Kidney (tissue), 14 donors: ENCODE measurements around the gene CDCP2. TPM values are rescaled to one million over a fixed set of nuclear protein-coding genes. Genes with fewer than 3 reads are reported as not detected.

Experiments used
- DNase-seq, 5 donors: peaks; one replicate each; pipeline ENCODE4 v3.0.0-alpha.2; 2013 to 2020
- FAIRE-seq: peaks from 2 replicates; lab custom pipeline; 2012; peaks lifted over from hg19 to GRCh38; lab: Jason Lieb, UNC
- H3K27ac ChIP-seq, 2 donors: one replicate each; pipeline ENCODE4 v1.7.0; 2013; ENCODE audit warnings: low read depth in 2 of 2, low read length in 2 of 2, inconsistent platforms in 1 of 2
- H3K27me3 ChIP-seq: one replicate; pipeline ENCODE4 v1.7.1; 2013; ENCODE audit warnings: low read length, inconsistent platforms; ENCODE audit not compliant: control insufficient read depth, insufficient read depth
- H3K36me3 ChIP-seq, 3 donors: one replicate each; pipeline versions ENCODE4 v1.7.0 to v1.7.1; 2013; ENCODE audit warnings: low read length in 3 of 3, control low read depth in 1 of 3, inconsistent platforms in 1 of 3; ENCODE audit not compliant: insufficient read depth in 3 of 3, control insufficient read depth in 2 of 3
- H3K4me1 ChIP-seq, 3 donors: one replicate each; pipeline versions ENCODE4 v1.7.0 to v1.7.1; 2013; ENCODE audit warnings: low read length in 3 of 3, inconsistent platforms in 1 of 3, low read depth in 1 of 3; ENCODE audit not compliant: control insufficient read depth in 2 of 3, insufficient read depth in 2 of 3
- H3K4me3 ChIP-seq, 3 donors: one replicate each; pipeline versions ENCODE4 v1.7.0 to v1.8.1; 2013; ENCODE audit warnings: low read length in 3 of 3, control low read depth in 1 of 3, inconsistent platforms in 1 of 3
- H3K9ac ChIP-seq, 3 donors: one replicate each; pipeline versions ENCODE4 v1.7.0 to v1.7.1; 2013; ENCODE audit warnings: low read length in 3 of 3, control low read depth in 1 of 3, inconsistent platforms in 1 of 3
- H3K9me3 ChIP-seq, 3 donors: one replicate each; pipeline versions ENCODE4 v1.7.0 to v1.7.1; 2013; ENCODE audit warnings: low read length in 3 of 3, control low read depth in 1 of 3, inconsistent platforms in 1 of 3; ENCODE audit not compliant: control insufficient read depth in 2 of 3, insufficient read depth in 1 of 3
- intact Hi-C: fragments of 100-400 bp; cut with DNase I; formaldehyde crosslinking; loops from one replicate; pipeline ENCODE4 v1.11.1; 2022
- polyA plus RNA-seq: library from polyadenylated mRNA; stranded (reverse); fragments of 350-450 nt; fragmentation: Illumina TruSeq; extraction: RNeasy Lipid Tissue Mini Kit (QIAGEN cat#74804); gene quantifications from one replicate; pipeline ENCODE4 v1.2.3, GENCODE V29; 2014; ENCODE audit warnings: low read depth, low replicate concordance; ENCODE audit not compliant: insufficient read depth
- total RNA-seq: library from RNA; stranded (reverse); fragmentation: NEBNext Ultra II Directional; extraction: Animal tissue kit (Norgen Biotek cat#: 25700); gene quantifications from one replicate; pipeline ENCODE4 v1.2.1, GENCODE V29; 2021
- TF ChIP-seq, protein P1 (sequence below): IDR thresholded peaks from 3 replicates; pipeline ENCODE4 v1.5.1; 2012; ENCODE audit warnings: mild to moderate bottlenecking, moderate library complexity, borderline replicate concordance; ENCODE audit not compliant: insufficient read depth; ENCODE audit errors: extremely low read depth
- donor health status: control.
- donor health status: control.
- donor health status: control.
- donor health status: control.
- donor health status: control.
- donor health status: DM: yes; HTN: yes; CAD: no.
- donor health status: Normal renal cell carcinoma (clear cell type).

CDCP2 gene
- total and polyA plus RNA-seq, 2 donors from 2014 or later, result 0.54 TPM; not detected in 1

DNA sequence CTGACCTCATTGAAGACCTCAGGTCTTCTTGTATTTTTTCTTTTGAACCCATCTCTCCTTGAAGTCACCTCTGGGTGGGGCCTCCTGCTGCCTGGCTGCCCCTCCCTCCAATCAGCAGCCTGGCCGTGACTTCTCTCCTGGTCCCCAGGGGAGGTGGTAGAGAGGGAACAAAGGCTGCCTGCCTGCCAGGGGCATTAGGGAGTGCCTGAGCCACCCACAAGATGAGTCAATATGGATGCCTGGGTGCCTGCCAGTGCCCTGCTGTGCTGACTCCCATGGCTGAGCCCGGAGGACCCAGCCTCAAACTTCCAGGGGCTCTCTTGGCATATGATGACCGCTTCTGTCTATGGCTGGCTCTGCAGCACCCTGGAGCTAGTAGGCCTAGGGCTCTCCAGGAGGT lies 5.3 kb upstream of the CDCP2 start:
- TF ChIP-seq, protein P1, sequence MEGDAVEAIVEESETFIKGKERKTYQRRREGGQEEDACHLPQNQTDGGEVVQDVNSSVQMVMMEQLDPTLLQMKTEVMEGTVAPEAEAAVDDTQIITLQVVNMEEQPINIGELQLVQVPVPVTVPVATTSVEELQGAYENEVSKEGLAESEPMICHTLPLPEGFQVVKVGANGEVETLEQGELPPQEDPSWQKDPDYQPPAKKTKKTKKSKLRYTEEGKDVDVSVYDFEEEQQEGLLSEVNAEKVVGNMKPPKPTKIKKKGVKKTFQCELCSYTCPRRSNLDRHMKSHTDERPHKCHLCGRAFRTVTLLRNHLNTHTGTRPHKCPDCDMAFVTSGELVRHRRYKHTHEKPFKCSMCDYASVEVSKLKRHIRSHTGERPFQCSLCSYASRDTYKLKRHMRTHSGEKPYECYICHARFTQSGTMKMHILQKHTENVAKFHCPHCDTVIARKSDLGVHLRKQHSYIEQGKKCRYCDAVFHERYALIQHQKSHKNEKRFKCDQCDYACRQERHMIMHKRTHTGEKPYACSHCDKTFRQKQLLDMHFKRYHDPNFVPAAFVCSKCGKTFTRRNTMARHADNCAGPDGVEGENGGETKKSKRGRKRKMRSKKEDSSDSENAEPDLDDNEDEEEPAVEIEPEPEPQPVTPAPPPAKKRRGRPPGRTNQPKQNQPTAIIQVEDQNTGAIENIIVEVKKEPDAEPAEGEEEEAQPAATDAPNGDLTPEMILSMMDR, result no peak
- intact Hi-C loops, result no loop called here

DNA sequence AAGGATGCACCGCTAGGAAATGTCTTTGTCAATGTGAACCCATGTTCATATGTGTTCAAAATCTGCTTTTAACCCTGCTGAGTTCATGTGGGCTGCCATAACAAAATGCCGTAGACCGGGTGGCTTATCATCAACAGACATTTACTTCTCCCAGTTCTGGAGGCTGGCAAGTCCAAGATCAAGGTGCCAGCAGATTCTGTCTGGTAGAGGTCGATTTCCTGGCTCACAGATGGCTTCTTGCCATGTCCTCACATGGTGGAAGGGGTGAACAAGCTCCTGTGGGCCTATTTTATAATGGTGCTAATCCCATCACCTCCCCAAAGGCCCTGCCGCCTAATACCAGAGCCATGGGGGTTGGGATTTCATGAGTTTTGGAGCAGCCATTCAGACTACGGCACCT lies 4.6 kb upstream of the CDCP2 start:
- Histone ChIP-seq H3K36me3 (no peaks in the 10 kb centered on the region), H3K9ac (no peak overlapping the region), H3K27me3 (no peaks in the 10 kb centered on the region), H3K4me3 (no peak overlapping the region), H3K4me1 (no peaks in the 10 kb centered on the region), H3K9me3 (no peaks in the 10 kb centered on the region), H3K27ac (no peak overlapping the region)
- DNase-seq (no peak), FAIRE-seq (no peak)
- intact Hi-C loops, result no loop called here
- TF ChIP-seq, protein P1, result no peak

More for the DNA sequence above, 5.3 kb upstream of the CDCP2 start:
- H3K9me3 ChIP-seq, result no peaks in the 10 kb centered on the region
- no peak overlapping the region for H3K4me3 ChIP-seq
- no peaks in the 10 kb centered on the region for H3K36me3 ChIP-seq
- no peak overlapping the region for H3K27ac ChIP-seq
- DNase-seq, result no peak
- no peaks in the 10 kb centered on the region for H3K27me3 ChIP-seq
- H3K4me1 ChIP-seq, result no peaks in the 10 kb centered on the region
- FAIRE-seq, result no peak
- no peak overlapping the region for H3K9ac ChIP-seq

DNA sequence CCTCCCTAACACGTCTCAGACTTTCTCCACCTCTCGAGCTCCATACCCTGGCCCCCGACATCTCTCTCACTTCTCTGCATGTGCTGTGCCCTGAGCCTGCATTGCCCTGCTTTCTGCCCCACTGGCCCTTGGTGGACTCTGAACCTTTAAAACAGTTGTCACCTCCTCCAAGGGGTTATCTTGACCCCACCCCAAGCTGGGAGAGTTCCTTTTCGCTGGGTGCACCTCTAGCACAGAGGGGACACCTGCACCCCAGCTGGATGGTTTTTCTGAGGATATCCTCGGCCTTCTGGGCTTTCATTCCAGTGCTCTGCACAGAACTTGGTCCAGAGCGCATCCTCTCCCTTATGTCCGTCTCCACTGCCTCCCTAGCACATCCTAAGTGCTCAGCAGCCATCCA lies 4.2 kb upstream of the CDCP2 start:
- H3K36me3 ChIP-seq, result no peaks in the 10 kb centered on the region
- intact Hi-C loops, result no loop called here
- no peaks in the 10 kb centered on the region for H3K27me3 ChIP-seq
- H3K9ac ChIP-seq, result no peak overlapping the region
- DNase-seq (no peak), FAIRE-seq (no peak)
- H3K4me1 ChIP-seq, result no peaks in the 10 kb centered on the region
- H3K27ac ChIP-seq, result no peak overlapping the region
- H3K9me3 ChIP-seq, result no peaks in the 10 kb centered on the region
- TF ChIP-seq, protein P1, result no peak
- H3K4me3 ChIP-seq, result no peak overlapping the region

DNA sequence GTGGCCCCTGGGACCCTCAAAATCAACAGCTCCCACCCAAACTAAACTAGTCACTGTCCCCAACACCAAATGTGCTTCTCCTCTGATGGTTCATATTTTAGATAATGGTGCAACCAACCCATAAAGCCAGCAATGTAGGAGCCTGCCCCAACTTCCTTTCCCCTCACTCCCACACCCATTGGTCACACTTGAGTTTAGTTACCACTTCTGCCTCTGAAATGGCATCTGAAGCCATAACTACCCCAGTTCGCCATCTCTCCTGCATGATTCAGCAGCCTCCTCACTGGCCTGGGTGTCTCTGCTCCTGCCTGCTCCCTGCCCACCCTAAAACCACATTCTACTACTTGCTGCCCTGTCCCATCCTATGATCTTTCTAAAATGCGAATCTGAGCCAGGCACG lies 3.4 kb upstream of the CDCP2 start:
- DNase-seq (no peak), FAIRE-seq (no peak)
- no peaks in the 10 kb centered on the region for H3K4me1 ChIP-seq

More for the DNA sequence above, 3.4 kb upstream of the CDCP2 start:
- no peak overlapping the region for H3K27ac ChIP-seq
- intact Hi-C loops, result no loop called here
- no peaks in the 10 kb centered on the region for H3K9me3 ChIP-seq
- H3K36me3 ChIP-seq, result no peaks in the 10 kb centered on the region
- H3K9ac ChIP-seq, result no peak overlapping the region
- no peaks in the 10 kb centered on the region for H3K27me3 ChIP-seq
- TF ChIP-seq, protein P1, result no peak
- H3K4me3 ChIP-seq, result no peak overlapping the region
